ENCODE results near the gene EMILIN1. TPM values are rescaled to one million over a fixed set of nuclear protein-coding genes. Genes with fewer than 3 reads are reported as not detected.

Gene EMILIN1
- total RNA-seq, 6 experiments from 2014 or later, result 7.2 to 26.1 (median 21.0) TPM

- peak overlapping the region; percentile 52 to 90 (median 78) for H3K27ac ChIP-seq
- H3K36me3 ChIP-seq, result peaks cover 0 to 24% (median 12%) of the 10 kb centered on the region in 4 donors
- H3K4me3 ChIP-seq, result peak overlapping the region in 2 of 3 donors; percentile 41 to 45
- intact Hi-C loops (cut with DNase I), result loop anchor here (10.0 kb wide), 3 partner anchors 100 to 200 kb away; partner anchors contain the start of gene DNAJC5G (in 1 of the 2)
- TF ChIP-seq POLR2A (IDR thresholded peaks at IDR 0.05) (no peak), CTCF (IDR thresholded peaks at IDR 0.05) (no peak)
- peak in 1 of 4 donors; percentile 2 for ATAC-seq
- H3K27me3 ChIP-seq, result no peaks in the 10 kb centered on the region
- H3K9me3 ChIP-seq, result no peaks in the 10 kb centered on the region
- peaks cover 0 to 70% (median 23%) of the 10 kb centered on the region in 4 donors for H3K4me1 ChIP-seq
- DNase-seq, result no peak
- WGBS (ENCODE audit: insufficient coverage, low coverage, low lambda C conversion rate, missing lambda C conversion rate), result 65% methylated on average over 12 of the region's 24 CpGs
Measured at GRCh38 chr2:27094353-27094984, 16.1 kb downstream of the EMILIN1 start.

- H3K4me1 ChIP-seq, result peaks cover 0 to 65% (median 20%) of the 10 kb centered on the region in 4 donors
- peaks cover 0 to 32% (median 14%) of the 10 kb centered on the region in 4 donors for H3K36me3 ChIP-seq
- H3K27me3 ChIP-seq, result no peaks in the 10 kb centered on the region
- TF ChIP-seq POLR2A (IDR thresholded peaks at IDR 0.05), result no peak
- TF ChIP-seq CTCF (IDR thresholded peaks at IDR 0.05), result no peak
- ATAC-seq (no peak), DNase-seq (no peak)
- no peaks in the 10 kb centered on the region for H3K9me3 ChIP-seq
- WGBS (ENCODE audit: insufficient coverage, low coverage, low lambda C conversion rate, missing lambda C conversion rate), result 40% methylated on average over 2 of the region's 2 CpGs
- intact Hi-C loops (cut with DNase I), result loop anchor here (10.0 kb wide), 3 partner anchors 99 to 199 kb away; partner anchors contain the start of gene DNAJC5G (in 1 of the 2)
- H3K27ac ChIP-seq, result peak overlapping the region; percentile 7 to 90 (median 78)
- H3K4me3 ChIP-seq, result no peak overlapping the region
Measured at GRCh38 chr2:27095427-27095744, 17.0 kb downstream of the EMILIN1 start.

- TF ChIP-seq CTCF (IDR thresholded peaks at IDR 0.05) (no peak), POLR2A (IDR thresholded peaks at IDR 0.05) (peak; percentile 46)
- Histone ChIP-seq H3K9me3 (no peaks in the 10 kb centered on the region), H3K27me3 (no peaks in the 10 kb centered on the region), H3K27ac (peak overlapping the region; percentile 7 to 90 (median 78)), H3K4me3 (peak overlapping the region; percentile 12 to 47 (median 29)), H3K4me1 (peaks cover 0 to 58% (median 20%) of the 10 kb centered on the region in 4 donors), H3K36me3 (peaks cover 0 to 38% (median 15%) of the 10 kb centered on the region in 4 donors)
- DNase-seq, result peak; percentile 67 to 90 (median 82)
- intact Hi-C loops (cut with DNase I), result loop anchor here (10.0 kb wide), 3 partner anchors 99 to 199 kb away; partner anchors contain the start of gene DNAJC5G (in 1 of the 2)
- WGBS (ENCODE audit: insufficient coverage, low coverage, low lambda C conversion rate, missing lambda C conversion rate), result 13% methylated on average over 11 of the region's 18 CpGs
- ATAC-seq, result peak; percentile 47 to 66 (median 61)
Measured at GRCh38 chr2:27095745-27096651, 17.6 kb downstream of the EMILIN1 start.

GRCh38 chr2:27096748-27097297, 18.4 kb downstream of the EMILIN1 start:
- intact Hi-C loops (cut with DNase I), result loop anchor here (10.0 kb wide), 3 partner anchors 98 to 198 kb away; partner anchors contain the start of gene DNAJC5G (in 1 of the 2)
- DNase-seq, result no peak
- 20% methylated on average over 3 of the region's 3 CpGs for WGBS (ENCODE audit: insufficient coverage, low coverage, low lambda C conversion rate, missing lambda C conversion rate)

More at GRCh38 chr2:27096748-27097297, 18.4 kb downstream of the EMILIN1 start:
- H3K27me3 ChIP-seq, result no peaks in the 10 kb centered on the region
- no peak for TF ChIP-seq POLR2A (IDR thresholded peaks at IDR 0.05)
- no peak for TF ChIP-seq CTCF (IDR thresholded peaks at IDR 0.05)
- H3K36me3 ChIP-seq, result peaks cover 0 to 38% (median 15%) of the 10 kb centered on the region in 4 donors
- peaks cover 0 to 50% (median 20%) of the 10 kb centered on the region in 4 donors for H3K4me1 ChIP-seq
- no peak for ATAC-seq
- peak overlapping the region in 1 of 3 donors; percentile 90 for H3K27ac ChIP-seq
- H3K9me3 ChIP-seq, result no peaks in the 10 kb centered on the region
- no peak overlapping the region for H3K4me3 ChIP-seq

Measured in right lobe of liver (tissue), 6 donors.